ENCODE measurements around the gene UBA6. TPM values are rescaled to one million over a fixed set of nuclear protein-coding genes. Genes with fewer than 3 reads are reported as not detected.

The UBA6 gene
- total RNA-seq, 2 donors from 2014 or later, result 56.0 to 130 TPM

GRCh38 chr4:67721770-67722597 is 21.0 kb upstream of the UBA6 start:
- intact Hi-C loops (cut with DNase I), result no loop called here
- 88% methylated on average over 9 of the region's 9 CpGs for WGBS
- no peak for DNase-seq (ENCODE audit: low spot score)
- Histone ChIP-seq H3K27ac (no peak overlapping the region), H3K27me3 (replicated peaks; ENCODE audit: insufficient read depth) (no peaks in the 10 kb centered on the region), H3K36me3 (no peaks in the 10 kb centered on the region), H3K4me1 (replicated peaks) (no peaks in the 10 kb centered on the region), H3K9me3 (no peaks in the 10 kb centered on the region), H3K4me3 (no peak overlapping the region)
- TF ChIP-seq CTCF (IDR thresholded peaks at IDR 0.05), result no peak
- no peak for TF ChIP-seq POLR2AphosphoS5 (IDR thresholded peaks at IDR 0.05)
- TF ChIP-seq POLR2A (IDR thresholded peaks at IDR 0.05), result no peak

GRCh38 chr4:67721315-67721769 is 20.4 kb upstream of the UBA6 start:
- H3K4me3 ChIP-seq, result no peak overlapping the region
- no peak for TF ChIP-seq POLR2A (IDR thresholded peaks at IDR 0.05)
- TF ChIP-seq POLR2AphosphoS5 (IDR thresholded peaks at IDR 0.05), result no peak
- TF ChIP-seq CTCF (IDR thresholded peaks at IDR 0.05), result no peak
- no peaks in the 10 kb centered on the region for H3K9me3 ChIP-seq

GRCh38 chr4:67719953-67720617 is 19.1 kb upstream of the UBA6 start:
- Histone ChIP-seq H3K27ac (no peak overlapping the region), H3K4me3 (no peak overlapping the region), H3K36me3 (no peaks in the 10 kb centered on the region), H3K4me1 (replicated peaks) (no peaks in the 10 kb centered on the region), H3K27me3 (replicated peaks; ENCODE audit: insufficient read depth) (no peaks in the 10 kb centered on the region), H3K9me3 (no peaks in the 10 kb centered on the region)
- WGBS, result 95% methylated on average over 3 of the region's 3 CpGs
- TF ChIP-seq CTCF (IDR thresholded peaks at IDR 0.05), result no peak
- no peak for TF ChIP-seq POLR2AphosphoS5 (IDR thresholded peaks at IDR 0.05)
- no peak for TF ChIP-seq POLR2A (IDR thresholded peaks at IDR 0.05)
- no peak for DNase-seq (ENCODE audit: low spot score)
- intact Hi-C loops (cut with DNase I), result no loop called here

More at GRCh38 chr4:67721315-67721769, 20.4 kb upstream of the UBA6 start:
- intact Hi-C loops (cut with DNase I), result no loop called here
- no peaks in the 10 kb centered on the region for H3K4me1 ChIP-seq (replicated peaks)
- H3K27ac ChIP-seq, result no peak overlapping the region
- H3K36me3 ChIP-seq, result no peaks in the 10 kb centered on the region
- no peaks in the 10 kb centered on the region for H3K27me3 ChIP-seq (replicated peaks; ENCODE audit: insufficient read depth)
- no peak for DNase-seq (ENCODE audit: low spot score)
- 97% methylated on average over 3 of the region's 3 CpGs for WGBS

- no peak for DNase-seq (ENCODE audit: low spot score)
- TF ChIP-seq POLR2AphosphoS5 (IDR thresholded peaks at IDR 0.05) (no peak), POLR2A (IDR thresholded peaks at IDR 0.05) (no peak), CTCF (IDR thresholded peaks at IDR 0.05) (no peak)
- no peaks in the 10 kb centered on the region for H3K36me3 ChIP-seq
- no peak overlapping the region for H3K27ac ChIP-seq
- no peak overlapping the region for H3K4me3 ChIP-seq
- no peaks in the 10 kb centered on the region for H3K27me3 ChIP-seq (replicated peaks; ENCODE audit: insufficient read depth)
- H3K4me1 ChIP-seq (replicated peaks), result no peaks in the 10 kb centered on the region
- 97% methylated on average over 2 of the region's 2 CpGs for WGBS
- intact Hi-C loops (cut with DNase I), result no loop called here
- H3K9me3 ChIP-seq, result no peaks in the 10 kb centered on the region
These were observed 17.9 kb upstream of the UBA6 start for GRCh38 chr4:67718848-67719247.
